Left colon (tissue), 2 donors: ENCODE data around the gene NTRK3. TPM values are rescaled to one million over a fixed set of nuclear protein-coding genes. Genes with fewer than 3 reads are reported as not detected.
"Not testable (repeated sequence)": the region's sequence is repeated elsewhere in the genome, so short reads cannot be mapped to it uniquely, and the experiment has no call there.

Experiments
- ATAC-seq: fragments of 200-7000 bp; cut with Tn5 transposase; one replicate; pipeline ENCODE4 v1.9.1; 2020; ENCODE audit warnings: mild to moderate bottlenecking, moderate library complexity
- DNase-seq, 2 donors: peaks; one replicate each; pipeline ENCODE4 v3.0.0-alpha.2; 2020
- intact Hi-C, 2 donors: fragments of 100-400 bp; cut with DNase I in 1 of 2; cut with micrococcal nuclease in 1 of 2; formaldehyde crosslinking; loops; one replicate each; pipeline versions ENCODE4 v1.11.2 to v1.14.0; 2022; cut with DNase I, micrococcal nuclease
- total RNA-seq, 2 donors: library from RNA; stranded (reverse); fragmentation: NEBNext Ultra II Directional; extraction: Animal tissue kit (Norgen Biotek cat#: 25700); gene quantifications; one replicate each; pipeline ENCODE4 v1.2.1, GENCODE V29; 2021
- donor health status: DM: no; HTN: no; CAD: no.
- donor health status: DM: yes; HTN: yes; CAD: no.

NTRK3 gene
- total RNA-seq, 2 donors from 2014 or later = 0.55 to 1.3 TPM

- DNase-seq = no peak
- intact Hi-C loops = loop anchor here in 1 of 2 donors (10.0 kb wide), 1 partner anchor 583 kb away; no protein-coding TSS in a partner anchor
- ATAC-seq = no peak
Observed at GRCh38 chr15:88067331-88067685, 189.2 kb downstream of the NTRK3 start.

- ATAC-seq (no peak), DNase-seq (no peak)
- intact Hi-C loops = loop anchor here in 1 of 2 donors (10.0 kb wide), 1 partner anchor 582 kb away; no protein-coding TSS in a partner anchor
Observed at GRCh38 chr15:88066636-88067330, 189.8 kb downstream of the NTRK3 start.

- no peak for DNase-seq
- intact Hi-C loops = loop anchor here in 1 of 2 donors (10.0 kb wide), 1 partner anchor 577 kb away; no protein-coding TSS in a partner anchor
- ATAC-seq = no peak
Observed at GRCh38 chr15:88061452-88061851, 195.1 kb downstream of the NTRK3 start.

GRCh38 chr15:88060383-88060782 lies 196.2 kb downstream of the NTRK3 start:
- intact Hi-C loops = loop anchor here in 1 of 2 donors (10.0 kb wide), 1 partner anchor 576 kb away; no protein-coding TSS in a partner anchor
- DNase-seq = no peak
- ATAC-seq = no peak

- no peak for DNase-seq
- ATAC-seq = no peak
- intact Hi-C loops = no loop called here
Observed at GRCh38 chr15:88057836-88058235, 198.7 kb downstream of the NTRK3 start.

GRCh38 chr15:88049506-88049905 lies 207.0 kb downstream of the NTRK3 start:
- ATAC-seq (no peak), DNase-seq (no peak)
- intact Hi-C loops = no loop called here

GRCh38 chr15:88048755-88049154 lies 207.8 kb downstream of the NTRK3 start:
- DNase-seq (no peak), ATAC-seq (no peak)
- intact Hi-C loops = no loop called here

GRCh38 chr15:88048237-88048636 lies 208.3 kb downstream of the NTRK3 start:
- intact Hi-C loops = no loop called here
- DNase-seq (no peak), ATAC-seq (no peak)

- intact Hi-C loops = no loop called here
- no peak for DNase-seq
- no peak for ATAC-seq
Observed at GRCh38 chr15:88046576-88047129, 209.9 kb downstream of the NTRK3 start.

- intact Hi-C loops = no loop called here
- ATAC-seq (no peak), DNase-seq (no peak)
Observed at GRCh38 chr15:88043396-88043795, 213.1 kb downstream of the NTRK3 start.

GRCh38 chr15:88042047-88042446 lies 214.5 kb downstream of the NTRK3 start:
- ATAC-seq (no peak), DNase-seq (no peak)
- intact Hi-C loops = no loop called here

- no peak for ATAC-seq
- intact Hi-C loops = no loop called here
- no peak for DNase-seq
Observed at GRCh38 chr15:88040516-88040915, 216.0 kb downstream of the NTRK3 start.

GRCh38 chr15:88038261-88038660 lies 218.3 kb downstream of the NTRK3 start:
- ATAC-seq (no peak), DNase-seq (no peak)
- intact Hi-C loops = no loop called here

GRCh38 chr15:88036154-88036839 lies 220.2 kb downstream of the NTRK3 start:
- ATAC-seq (no peak), DNase-seq (no peak)
- intact Hi-C loops = no loop called here

GRCh38 chr15:88035381-88035780 lies 221.2 kb downstream of the NTRK3 start:
- ATAC-seq (no peak), DNase-seq (no peak)
- intact Hi-C loops = no loop called here

- ATAC-seq, DNase-seq, intact Hi-C loops: not testable (repeated sequence)
Observed at GRCh38 chr15:88033421-88033820, 223.1 kb downstream of the NTRK3 start.

- intact Hi-C loops = no loop called here
- DNase-seq (no peak), ATAC-seq (no peak)
Observed at GRCh38 chr15:88032787-88033186, 223.8 kb downstream of the NTRK3 start.

GRCh38 chr15:88031461-88031860 lies 225.1 kb downstream of the NTRK3 start:
- DNase-seq (no peak), ATAC-seq (no peak)
- intact Hi-C loops = no loop called here

GRCh38 chr15:88029696-88030095 lies 226.8 kb downstream of the NTRK3 start:
- intact Hi-C loops = no loop called here
- DNase-seq (no peak), ATAC-seq (no peak)

- intact Hi-C loops = no loop called here
- no peak for DNase-seq
- ATAC-seq = no peak
Observed at GRCh38 chr15:88028024-88028423, 228.5 kb downstream of the NTRK3 start.
